8988T (cell line): ENCODE data around the gene SPECC1L.
"Not testable (repeated sequence)": the region's sequence is repeated elsewhere in the genome, so short reads cannot be mapped to it uniquely, and the experiment has no call there.

ENCODE experiments used
- DNase-seq: peaks from one replicate; pipeline ENCODE4 v3.0.0; 2011

Gene SPECC1L

GRCh38 chr22:24289114-24289513, 18.5 kb downstream of the SPECC1L start:
- DNase-seq: no peak

GRCh38 chr22:24289741-24290163, 19.1 kb downstream of the SPECC1L start:
- DNase-seq: no peak

GRCh38 chr22:24290459-24290858, 19.8 kb downstream of the SPECC1L start:
- no peak for DNase-seq

- DNase-seq: no peak
Measured at GRCh38 chr22:24291515-24292201, 21.0 kb downstream of the SPECC1L start.

- DNase-seq: not testable (repeated sequence)
Measured at GRCh38 chr22:24292202-24292830, 21.7 kb downstream of the SPECC1L start.

- DNase-seq: not testable (repeated sequence)
Measured at GRCh38 chr22:24294913-24295312, 24.3 kb downstream of the SPECC1L start.

GRCh38 chr22:24298497-24299155, 28.0 kb downstream of the SPECC1L start:
- DNase-seq: not testable (repeated sequence)

GRCh38 chr22:24300522-24300921, 29.9 kb downstream of the SPECC1L start:
- not testable (repeated sequence) for DNase-seq

- no peak for DNase-seq
Measured at GRCh38 chr22:24302591-24302990, 32.0 kb downstream of the SPECC1L start.

GRCh38 chr22:24303007-24303406, 32.4 kb downstream of the SPECC1L start:
- no peak for DNase-seq

GRCh38 chr22:24304062-24304675, 33.5 kb downstream of the SPECC1L start:
- DNase-seq: no peak

- no peak for DNase-seq
Measured at GRCh38 chr22:24305260-24305692, 34.6 kb downstream of the SPECC1L start.

- no peak for DNase-seq
Measured at GRCh38 chr22:24310969-24311368, 40.3 kb downstream of the SPECC1L start.

- no peak for DNase-seq
Measured at GRCh38 chr22:24315367-24315966, 44.8 kb downstream of the SPECC1L start.

- not testable (repeated sequence) for DNase-seq
Measured at GRCh38 chr22:24316264-24316663, 45.6 kb downstream of the SPECC1L start.

GRCh38 chr22:24317511-24317910, 46.9 kb downstream of the SPECC1L start:
- DNase-seq: not testable (repeated sequence)

GRCh38 chr22:24319451-24319850, 48.8 kb downstream of the SPECC1L start:
- DNase-seq: no peak

GRCh38 chr22:24321999-24322398, 51.4 kb downstream of the SPECC1L start:
- DNase-seq: no peak

GRCh38 chr22:24322522-24322921, 51.9 kb downstream of the SPECC1L start:
- DNase-seq: no peak

GRCh38 chr22:24323233-24323632, 52.6 kb downstream of the SPECC1L start:
- DNase-seq: no peak

- DNase-seq: no peak
Measured at GRCh38 chr22:24323695-24324094, 53.1 kb downstream of the SPECC1L start.

- no peak for DNase-seq
Measured at GRCh38 chr22:24324137-24324536, 53.5 kb downstream of the SPECC1L start.

- DNase-seq: no peak
Measured at GRCh38 chr22:24325105-24325757, 54.6 kb downstream of the SPECC1L start.
